HEK293 (cell line): ENCODE data around the gene GPR85.

ENCODE experiments used
- CTCF ChIA-PET: fragments of 350-600 bp; formaldehyde crosslinking; extraction: SDS; loops from one replicate; lab custom pipeline; 2021; ENCODE audit warnings: antibody characterized with exemption; lab: Yijun Ruan, JAX
- POLR2A ChIA-PET: fragments of 300-600 bp; formaldehyde crosslinking; extraction: SDS; loops from one replicate; lab custom pipeline; 2020; ENCODE audit warnings: antibody characterized with exemption, inconsistent platforms; lab: Yijun Ruan, JAX
- H3K27ac ChIP-seq: fragments of 200-500 bp; sonication (Bioruptor generic); 2 replicates; pipeline ENCODE4 v1.5.1; 2014; ENCODE audit warnings: low read depth, low read length, control low read depth, inconsistent platforms; ENCODE audit errors: extremely low read depth
- H3K36me3 ChIP-seq, 2 experiments: fragments of 200-500 bp in 1 of 2; sonication (Bioruptor generic) in 1 of 2; 1 replicate in 1 of 2; 2 replicates in 1 of 2; pipeline ENCODE4 v1.5.1; 2014 to 2017; ENCODE audit warnings: inconsistent platforms in 2 of 2, low read length in 2 of 2; ENCODE audit not compliant: control insufficient read depth in 2 of 2, insufficient read depth in 1 of 2
- H3K4me1 ChIP-seq: fragments of 200-500 bp; sonication (Bioruptor generic); 2 replicates; pipeline ENCODE4 v1.5.1; 2014; ENCODE audit warnings: mild to moderate bottlenecking, low read length, inconsistent platforms; ENCODE audit not compliant: control insufficient read depth, insufficient read depth
- H3K4me3 ChIP-seq: 2 replicates; pipeline ENCODE4 v1.5.1; 2011; ENCODE audit warnings: low read depth, mild to moderate bottlenecking, control low read depth, low read length, moderate library complexity
- H3K9me3 ChIP-seq: fragments of 200-500 bp; sonication (Bioruptor generic); 2 replicates; pipeline ENCODE4 v1.5.1; 2014; ENCODE audit warnings: low read depth, low read length, inconsistent platforms; ENCODE audit not compliant: control insufficient read depth, insufficient read depth
- BCL11B ChIP-seq: fragments of 450-650 bp; formaldehyde crosslinking; IDR thresholded peaks from 2 replicates; pipeline ENCODE4 v1.5.1; 2016; ENCODE audit warnings: low read depth, missing biosample characterization, missing genetic modification characterization
- HOXA7 ChIP-seq: sonication (generic); formaldehyde crosslinking; IDR thresholded peaks from 2 replicates; pipeline ENCODE4 v1.8.1; 2022; ENCODE audit warnings: missing genetic modification reagents, borderline replicate concordance
- KLF9 ChIP-seq: fragments of 450-650 bp; formaldehyde crosslinking; IDR thresholded peaks from 2 replicates; pipeline ENCODE4 v1.5.1; 2016; ENCODE audit warnings: missing biosample characterization, missing genetic modification characterization, low read depth
- SP3 ChIP-seq: fragments of 450-650 bp; formaldehyde crosslinking; IDR thresholded peaks from 2 replicates; pipeline ENCODE4 v1.5.1; 2016; ENCODE audit warnings: missing biosample characterization, missing genetic modification characterization
- WT1 ChIP-seq: fragments of 450-650 bp; formaldehyde crosslinking; IDR thresholded peaks from 2 replicates; pipeline ENCODE4 v1.5.1; 2016; ENCODE audit warnings: missing biosample characterization, missing genetic modification characterization
- ZBTB17 ChIP-seq: fragments of 450-650 bp; formaldehyde crosslinking; IDR thresholded peaks from 2 replicates; pipeline ENCODE4 v1.5.1; 2016; ENCODE audit warnings: missing biosample characterization, missing genetic modification characterization
- ZBTB48 ChIP-seq: fragments of 450-650 bp; formaldehyde crosslinking; IDR thresholded peaks from 2 replicates; pipeline ENCODE4 v1.5.1; 2016; ENCODE audit warnings: missing biosample characterization, missing genetic modification characterization
- ZFP41 ChIP-seq: fragments of 450-650 bp; formaldehyde crosslinking; IDR thresholded peaks from 2 replicates; pipeline ENCODE4 v1.5.1; 2016; ENCODE audit warnings: missing biosample characterization, missing genetic modification characterization, borderline replicate concordance
- ZNF132 ChIP-seq: fragments of 450-650 bp; formaldehyde crosslinking; IDR thresholded peaks from 2 replicates; pipeline ENCODE4 v1.5.1; 2017; ENCODE audit warnings: missing biosample characterization, missing genetic modification characterization, borderline replicate concordance
- ZNF214 ChIP-seq: fragments of 450-650 bp; formaldehyde crosslinking; IDR thresholded peaks from 2 replicates; pipeline ENCODE4 v1.5.1; 2017; ENCODE audit warnings: missing biosample characterization, mild to moderate bottlenecking, missing genetic modification characterization, borderline replicate concordance
- ZNF274 ChIP-seq, 2 experiments: fragments of 200-500 bp in 1 of 2; fragments of 450-650 bp in 1 of 2; sonication (Bioruptor generic) in 1 of 2; formaldehyde crosslinking in 1 of 2; IDR thresholded peaks; 2 replicates each; pipeline versions ENCODE4 v1.5.1 to v1.6.1; 2014 to 2016; ENCODE audit warnings: borderline replicate concordance in 1 of 2, inconsistent platforms in 1 of 2, low read length in 1 of 2, missing biosample characterization in 1 of 2, missing genetic modification characterization in 1 of 2
- ZNF335 ChIP-seq: fragments of 450-650 bp; formaldehyde crosslinking; conservative IDR thresholded peaks from 2 replicates; pipeline ENCODE4 v1.5.1; 2016; ENCODE audit warnings: missing biosample characterization, missing genetic modification characterization
- ZNF501 ChIP-seq: fragments of 450-650 bp; formaldehyde crosslinking; IDR thresholded peaks from 2 replicates; pipeline ENCODE4 v1.5.1; 2016; ENCODE audit warnings: missing biosample characterization, missing genetic modification characterization
- ZNF510 ChIP-seq: fragments of 450-650 bp; formaldehyde crosslinking; IDR thresholded peaks from 2 replicates; pipeline ENCODE4 v1.5.1; 2018; ENCODE audit warnings: mild to moderate bottlenecking, missing genetic modification characterization, missing biosample characterization; ENCODE audit not compliant: insufficient replicate concordance
- ZNF785 ChIP-seq: fragments of 450-650 bp; formaldehyde crosslinking; IDR thresholded peaks from 2 replicates; pipeline ENCODE4 v1.5.1; 2016; ENCODE audit warnings: missing biosample characterization, missing genetic modification characterization
- ZSCAN30 ChIP-seq: fragments of 450-650 bp; IDR thresholded peaks from 2 replicates; pipeline ENCODE4 v1.5.1; 2018; ENCODE audit warnings: missing biosample characterization, mild to moderate bottlenecking, missing genetic modification characterization, moderate library complexity
- TF ChIP-seq, protein P1 (sequence below): fragments of 450-650 bp; formaldehyde crosslinking; IDR thresholded peaks from 2 replicates; pipeline ENCODE4 v1.5.1; 2017; ENCODE audit warnings: missing biosample characterization, missing genetic modification characterization
- TF ChIP-seq, protein P2 (sequence below): fragments of 450-650 bp; formaldehyde crosslinking; IDR thresholded peaks from 2 replicates; pipeline ENCODE4 v1.5.1; 2016; ENCODE audit warnings: missing biosample characterization, missing genetic modification characterization
- TF ChIP-seq, protein P3 (sequence below): fragments of 450-650 bp; formaldehyde crosslinking; IDR thresholded peaks from 2 replicates; pipeline ENCODE4 v1.5.1; 2017; ENCODE audit warnings: missing biosample characterization, missing genetic modification characterization

GPR85 gene

DNA sequence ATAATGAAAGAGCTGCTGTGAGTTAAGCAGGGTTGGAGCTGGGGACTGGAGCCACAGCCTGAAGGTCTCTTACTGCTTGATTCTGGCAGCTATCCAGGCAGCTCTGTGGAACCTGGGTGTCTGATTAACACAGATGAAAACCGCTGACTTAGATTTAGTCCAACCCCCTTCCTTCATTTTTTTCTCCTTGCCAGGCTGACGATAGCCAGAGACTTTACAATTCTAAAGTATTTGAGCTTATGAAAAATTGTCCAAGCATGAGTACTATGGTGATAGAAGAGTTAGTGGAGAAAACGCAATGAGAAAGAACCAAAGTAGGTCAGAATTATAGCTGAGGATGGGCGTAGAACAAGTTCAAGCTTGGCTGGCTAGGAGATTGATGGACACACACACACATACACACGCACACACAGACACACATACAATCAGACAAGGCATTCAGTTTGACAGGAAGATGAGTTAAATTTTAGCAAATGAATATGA is 13.5 kb upstream of the GPR85 start:
- H3K4me3 ChIP-seq: no peak overlapping the region
- CTCF ChIA-PET: interaction anchor here (0.6 kb wide), 1 partner anchor 85 kb away, joined by 3 read pairs; no protein-coding TSS in a partner anchor
- H3K27ac ChIP-seq: no peak overlapping the region
- H3K4me1 ChIP-seq: no peaks in the 10 kb centered on the region
- POLR2A ChIA-PET: interaction anchor here (1.2 kb wide), 1 partner anchor 14 kb away, joined by 8 read pairs; the partner anchor contains the start of gene GPR85
- H3K9me3 ChIP-seq: no peaks in the 10 kb centered on the region
- TF ChIP-seq ZBTB17 (tag by site-specific recombination) (peak; percentile 26; the same call in 1 of the 2 replicates), ZNF335 (tag by site-specific recombination) (peak; percentile 36; the same call in 1 of the 2 replicates), ZSCAN30 (peak; percentile 78; the same call in 1 of the 2 replicates), WT1 (tag by site-specific recombination) (no peak), ZNF214 (tag by site-specific recombination) (no peak)
- TF ChIP-seq, protein P1, sequence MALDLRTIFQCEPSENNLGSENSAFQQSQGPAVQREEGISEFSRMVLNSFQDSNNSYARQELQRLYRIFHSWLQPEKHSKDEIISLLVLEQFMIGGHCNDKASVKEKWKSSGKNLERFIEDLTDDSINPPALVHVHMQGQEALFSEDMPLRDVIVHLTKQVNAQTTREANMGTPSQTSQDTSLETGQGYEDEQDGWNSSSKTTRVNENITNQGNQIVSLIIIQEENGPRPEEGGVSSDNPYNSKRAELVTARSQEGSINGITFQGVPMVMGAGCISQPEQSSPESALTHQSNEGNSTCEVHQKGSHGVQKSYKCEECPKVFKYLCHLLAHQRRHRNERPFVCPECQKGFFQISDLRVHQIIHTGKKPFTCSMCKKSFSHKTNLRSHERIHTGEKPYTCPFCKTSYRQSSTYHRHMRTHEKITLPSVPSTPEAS (tag by site-specific recombination): peak; percentile 29; the same call in 1 of the 2 replicates
- H3K36me3 ChIP-seq: no peaks in the 10 kb centered on the region

DNA sequence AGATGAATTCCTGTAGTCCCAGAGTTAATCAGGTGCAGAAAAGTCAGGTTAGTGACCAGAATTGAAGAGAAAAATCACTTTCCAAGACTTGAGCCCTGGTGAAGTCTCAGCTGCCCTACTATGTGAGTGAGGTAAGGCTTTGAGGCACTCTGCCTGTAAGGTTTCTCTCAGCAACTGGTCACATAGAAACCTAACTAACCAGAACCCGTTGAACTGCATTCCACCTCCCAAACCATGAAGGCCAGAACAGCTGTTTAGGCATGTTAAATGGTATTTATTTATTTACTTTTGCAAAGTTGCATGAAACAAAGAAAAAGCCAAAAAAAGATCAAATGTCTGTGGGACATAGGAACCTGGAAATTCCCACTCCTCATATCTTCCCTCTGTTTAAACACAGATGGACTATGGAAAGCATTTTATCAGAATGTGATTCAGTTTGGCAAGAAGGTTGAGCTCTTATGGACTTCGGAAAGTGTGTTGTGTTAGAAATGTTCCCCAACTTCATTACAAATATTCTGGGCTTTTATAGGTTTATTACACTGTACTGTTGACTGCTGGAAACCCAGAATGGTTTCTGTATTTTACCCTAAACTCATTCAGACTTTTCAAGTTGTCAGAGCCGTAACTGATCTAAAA is 12.8 kb upstream of the GPR85 start:
- CTCF ChIA-PET: interaction anchor here (0.6 kb wide), 1 partner anchor 84 kb away, joined by 3 read pairs; no protein-coding TSS in a partner anchor

DNA sequence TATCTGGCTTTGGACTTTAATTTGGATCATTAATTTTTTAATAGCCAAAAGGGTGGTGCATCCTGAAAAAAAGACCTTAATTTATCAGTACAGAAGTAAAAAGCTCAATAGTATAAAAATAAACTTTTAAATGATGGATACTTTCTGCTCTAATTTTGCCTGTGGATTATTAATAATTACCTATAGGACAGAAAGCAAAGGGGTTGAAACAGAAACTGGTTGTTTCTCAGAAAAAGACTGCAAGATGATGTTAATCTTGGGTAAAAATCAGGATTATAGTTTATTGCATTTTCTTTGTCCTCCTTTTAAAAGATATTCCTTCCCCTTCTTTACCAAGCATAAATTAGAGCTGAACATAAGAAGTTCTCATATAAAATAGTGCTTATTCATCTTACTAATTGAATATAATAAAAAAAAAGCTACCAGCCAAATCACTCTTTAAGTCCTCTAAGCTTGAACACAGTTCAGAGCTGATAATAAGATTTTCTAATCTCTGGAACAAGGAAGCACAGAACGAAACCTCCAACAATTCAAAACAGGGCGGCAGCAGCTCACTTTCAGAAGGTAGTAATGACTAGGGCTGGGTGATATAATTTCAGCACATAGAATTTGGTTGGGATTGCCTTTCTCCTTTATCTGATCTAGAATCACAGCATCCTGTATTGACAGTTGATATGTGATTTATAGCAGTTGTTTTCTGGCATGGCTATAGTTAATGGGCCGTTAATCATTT is 8.1 kb upstream of the GPR85 start:
- no peaks in the 10 kb centered on the region for H3K4me1 ChIP-seq
- no peaks in the 10 kb centered on the region for H3K9me3 ChIP-seq
- POLR2A ChIA-PET: interaction anchor here (1.3 kb wide), 1 partner anchor 24 kb away, joined by 3 read pairs; no protein-coding TSS in a partner anchor
- no peak overlapping the region for H3K27ac ChIP-seq
- H3K36me3 ChIP-seq: no peaks in the 10 kb centered on the region
- TF ChIP-seq ZNF785 (tag by site-specific recombination): no peak
- TF ChIP-seq ZNF132: no peak
- no peak for TF ChIP-seq ZNF501 (tag by site-specific recombination)
- TF ChIP-seq ZNF510 (tag by site-specific recombination): no peak
- no peak for TF ChIP-seq ZBTB48 (tag by site-specific recombination)
- no peak for TF ChIP-seq ZFP41 (tag by site-specific recombination)
- TF ChIP-seq ZNF274 (IDR thresholded peaks at IDR 0.05; ENCODE audit: low read length): no peak
- TF ChIP-seq ZNF274 (tag by site-specific recombination; IDR thresholded peaks at IDR 0.05; ENCODE audit: borderline replicate concordance): no peak
- TF ChIP-seq BCL11B (tag by site-specific recombination): no peak
- TF ChIP-seq, protein P2, sequence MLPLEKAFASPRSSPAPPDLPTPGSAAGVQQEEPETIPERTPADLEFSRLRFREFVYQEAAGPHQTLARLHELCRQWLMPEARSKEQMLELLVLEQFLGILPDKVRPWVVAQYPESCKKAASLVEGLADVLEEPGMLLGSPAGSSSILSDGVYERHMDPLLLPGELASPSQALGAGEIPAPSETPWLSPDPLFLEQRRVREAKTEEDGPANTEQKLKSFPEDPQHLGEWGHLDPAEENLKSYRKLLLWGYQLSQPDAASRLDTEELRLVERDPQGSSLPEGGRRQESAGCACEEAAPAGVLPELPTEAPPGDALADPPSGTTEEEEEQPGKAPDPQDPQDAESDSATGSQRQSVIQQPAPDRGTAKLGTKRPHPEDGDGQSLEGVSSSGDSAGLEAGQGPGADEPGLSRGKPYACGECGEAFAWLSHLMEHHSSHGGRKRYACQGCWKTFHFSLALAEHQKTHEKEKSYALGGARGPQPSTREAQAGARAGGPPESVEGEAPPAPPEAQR (tag by site-specific recombination): no peak
- TF ChIP-seq HOXA7: no peak
- CTCF ChIA-PET: interaction anchor here (0.6 to 0.7 kb wide), 2 partner anchors 60 to 81 kb away, joined by 3 read pairs; no protein-coding TSS in a partner anchor
- no peak overlapping the region for H3K4me3 ChIP-seq

More for the DNA sequence above, 12.8 kb upstream of the GPR85 start:
- H3K36me3 ChIP-seq: no peaks in the 10 kb centered on the region
- POLR2A ChIA-PET: interaction anchor here (1.2 kb wide), 1 partner anchor 13 kb away, joined by 8 read pairs; the partner anchor contains the start of gene GPR85
- H3K9me3 ChIP-seq: no peaks in the 10 kb centered on the region
- no peak overlapping the region for H3K4me3 ChIP-seq
- H3K4me1 ChIP-seq: no peaks in the 10 kb centered on the region
- no peak for TF ChIP-seq SP3 (tag by site-specific recombination)
- TF ChIP-seq, protein P3, sequence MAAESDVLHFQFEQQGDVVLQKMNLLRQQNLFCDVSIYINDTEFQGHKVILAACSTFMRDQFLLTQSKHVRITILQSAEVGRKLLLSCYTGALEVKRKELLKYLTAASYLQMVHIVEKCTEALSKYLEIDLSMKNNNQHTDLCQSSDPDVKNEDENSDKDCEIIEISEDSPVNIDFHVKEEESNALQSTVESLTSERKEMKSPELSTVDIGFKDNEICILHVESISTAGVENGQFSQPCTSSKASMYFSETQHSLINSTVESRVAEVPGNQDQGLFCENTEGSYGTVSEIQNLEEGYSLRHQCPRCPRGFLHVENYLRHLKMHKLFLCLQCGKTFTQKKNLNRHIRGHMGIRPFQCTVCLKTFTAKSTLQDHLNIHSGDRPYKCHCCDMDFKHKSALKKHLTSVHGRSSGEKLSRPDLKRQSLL: no peak
- no peak for TF ChIP-seq KLF9
- no peak for TF ChIP-seq ZNF785 (tag by site-specific recombination)
- no peak for TF ChIP-seq ZBTB48 (tag by site-specific recombination)
- no peak overlapping the region for H3K27ac ChIP-seq
